Trophoblast cell (in vitro differentiated cells and primary cell): Measurements from ENCODE around the gene C3orf33.

Experiments
- DNase-seq, 2 donors: peaks; one replicate each; pipeline ENCODE4 v3.0.0-alpha.2; 2016
- H2AFZ ChIP-seq: 2 replicates; pipeline ENCODE4 v1.6.1; 2013; ENCODE audit warnings: low read length, moderate library complexity, mild to moderate bottlenecking; ENCODE audit not compliant: insufficient read depth, poor library complexity
- H2AK5ac ChIP-seq: 2 replicates; pipeline ENCODE4 v1.6.1; 2013; ENCODE audit warnings: mild to moderate bottlenecking, low read length
- H2BK120ac ChIP-seq: 2 replicates; pipeline ENCODE4 v1.6.1; 2013; ENCODE audit warnings: low read length, mild to moderate bottlenecking, moderate library complexity; ENCODE audit not compliant: insufficient read depth, poor library complexity
- H2BK12ac ChIP-seq: 2 replicates; pipeline ENCODE4 v1.6.1; 2013; ENCODE audit warnings: mild to moderate bottlenecking, low read length, moderate library complexity
- H2BK5ac ChIP-seq: 2 replicates; pipeline ENCODE4 v1.6.1; 2013; ENCODE audit warnings: low read length, low read depth, moderate library complexity, mild to moderate bottlenecking; ENCODE audit not compliant: poor library complexity
- H3K14ac ChIP-seq: 2 replicates; pipeline ENCODE4 v1.6.1; 2013; ENCODE audit warnings: mild to moderate bottlenecking, low read length
- H3K18ac ChIP-seq: 2 replicates; pipeline ENCODE4 v1.6.1; 2013; ENCODE audit warnings: mild to moderate bottlenecking, low read length
- H3K23ac ChIP-seq: 2 replicates; pipeline ENCODE4 v1.6.1; 2013; ENCODE audit warnings: low read length
- H3K27ac ChIP-seq: 2 replicates; pipeline ENCODE4 v1.5.1; 2013; ENCODE audit warnings: low read depth, mild to moderate bottlenecking, inconsistent platforms, low read length, moderate library complexity
- H3K27me3 ChIP-seq: 2 replicates; pipeline ENCODE4 v1.6.1; 2013; ENCODE audit warnings: inconsistent platforms, mild to moderate bottlenecking, low read length, moderate library complexity; ENCODE audit not compliant: insufficient read depth
- H3K36me3 ChIP-seq, 2 experiments: 1 replicate in 1 of 2; 2 replicates in 1 of 2; pipeline ENCODE4 v1.6.1; 2013; ENCODE audit warnings: low read length in 2 of 2, mild to moderate bottlenecking in 2 of 2, moderate library complexity in 1 of 2; ENCODE audit not compliant: insufficient read depth in 2 of 2, control insufficient read depth in 1 of 2
- H3K4ac ChIP-seq: 2 replicates; pipeline ENCODE4 v1.6.1; 2013; ENCODE audit warnings: low read depth, mild to moderate bottlenecking, low read length, moderate library complexity
- H3K4me1 ChIP-seq, 2 experiments: 1 replicate in 1 of 2; 2 replicates in 1 of 2; pipeline ENCODE4 v1.6.1; 2013; ENCODE audit warnings: low read length in 2 of 2, mild to moderate bottlenecking in 2 of 2, moderate library complexity in 1 of 2; ENCODE audit not compliant: insufficient read depth in 2 of 2, control insufficient read depth in 1 of 2
- H3K4me2 ChIP-seq: 2 replicates; pipeline ENCODE4 v1.6.1; 2013; ENCODE audit warnings: inconsistent platforms, mild to moderate bottlenecking, low read length, moderate library complexity
- H3K4me3 ChIP-seq: 2 replicates; pipeline ENCODE4 v1.5.1; 2013; ENCODE audit warnings: mild to moderate bottlenecking, low read depth, low read length, inconsistent platforms
- H3K79me1 ChIP-seq: one replicate; pipeline ENCODE4 v1.6.1; 2013; ENCODE audit warnings: low read length
- H3K79me2 ChIP-seq: 2 replicates; pipeline ENCODE4 v1.6.1; 2013; ENCODE audit warnings: low read length, mild to moderate bottlenecking; ENCODE audit not compliant: control insufficient read depth, insufficient read depth, poor library complexity
- H3K9ac ChIP-seq: 2 replicates; pipeline ENCODE4 v1.6.1; 2013; ENCODE audit warnings: mild to moderate bottlenecking, low read length
- H3K9me3 ChIP-seq: 2 replicates; pipeline ENCODE4 v1.6.1; 2013; ENCODE audit warnings: low read depth, mild to moderate bottlenecking, control low read depth, inconsistent platforms, low read length; ENCODE audit not compliant: insufficient read depth
- H4K12ac ChIP-seq: 2 replicates; pipeline ENCODE4 v1.6.1; 2013; ENCODE audit warnings: low read depth, mild to moderate bottlenecking, low read length, moderate library complexity
- H4K8ac ChIP-seq: 2 replicates; pipeline ENCODE4 v1.6.1; 2013; ENCODE audit warnings: low read depth, mild to moderate bottlenecking, low read length, moderate library complexity
- H4K91ac ChIP-seq: one replicate; pipeline ENCODE4 v1.6.1; 2013; ENCODE audit warnings: low read depth, mild to moderate bottlenecking, low read length, moderate library complexity
- WGBS: extraction: QIAGEN DNeasy Blood & Tissue Kit; methylation state at CpG from one replicate; pipeline ENCODE4 v1.1.7; 2013; ENCODE audit warnings: missing lambda C conversion rate; ENCODE audit not compliant: insufficient read length, insufficient coverage; ENCODE audit errors: extremely low coverage; 5-methylcytosine and 5-hydroxymethylcytosine counted together

Gene C3orf33

DNA sequence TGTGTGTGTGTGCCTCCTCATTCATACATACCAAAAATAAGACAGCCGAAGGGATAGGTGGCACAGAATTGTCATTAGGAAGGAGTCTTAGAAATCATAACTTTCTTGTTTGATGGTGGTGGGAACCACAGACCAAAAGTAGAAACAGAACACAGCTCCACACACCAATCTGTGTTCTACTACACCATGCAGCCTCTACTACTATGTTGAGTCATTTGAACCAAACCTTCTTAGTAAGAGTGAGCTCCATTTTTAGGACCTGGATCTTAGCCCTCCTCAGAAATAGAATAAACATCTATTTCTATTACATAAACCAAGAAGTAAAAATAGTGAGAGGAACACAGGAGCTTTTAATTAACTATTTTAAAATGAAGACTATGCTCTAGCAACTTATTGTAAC lies 33.3 kb downstream of the C3orf33 start:
- Histone ChIP-seq H3K79me1 (no peaks in the 10 kb centered on the region), H2BK5ac (no peak overlapping the region), H3K27ac (no peak overlapping the region), H4K8ac (no peak overlapping the region), H4K12ac (no peak overlapping the region), H3K27me3 (no peaks in the 10 kb centered on the region), H2BK12ac (no peak overlapping the region), H2BK120ac (no peak overlapping the region), H3K36me3 (no peaks in the 10 kb centered on the region), H2AK5ac (no peak overlapping the region), H3K4me3 (no peak overlapping the region), H2AFZ (no peak overlapping the region), H3K18ac (no peak overlapping the region), H3K79me2 (no peaks in the 10 kb centered on the region), H3K9ac (no peak overlapping the region), H3K23ac (no peak overlapping the region), H4K91ac (no peak overlapping the region), H3K9me3 (peaks cover 6% of the 10 kb centered on the region), H3K4ac (no peak overlapping the region), H3K4me1 (no peaks in the 10 kb centered on the region), H3K4me2 (no peak overlapping the region), H3K14ac (no peak overlapping the region)
- whole genome bisulfite sequencing: no CpG with 5 or more reads among the region's 1 CpG
- no peak for DNase-seq

DNA sequence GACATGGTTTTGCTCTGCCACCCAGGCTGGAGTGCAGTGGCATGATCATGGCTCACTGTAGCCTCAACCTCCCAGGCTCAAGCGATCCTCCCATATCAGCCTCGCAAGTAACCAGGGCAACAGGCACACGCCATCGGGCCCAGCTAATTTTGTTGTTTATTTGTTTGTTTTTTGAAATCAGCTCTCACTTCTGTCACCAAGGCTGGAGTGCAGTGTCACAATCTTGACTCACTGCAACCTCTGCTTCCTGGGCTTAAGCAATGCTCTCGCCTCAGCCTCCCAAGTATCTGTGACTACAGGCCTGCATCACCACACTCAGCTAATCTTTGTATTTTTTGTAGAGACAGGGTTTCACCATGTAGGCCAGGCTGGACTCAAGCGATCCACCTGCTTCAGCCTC lies 35.0 kb downstream of the C3orf33 start:
- peaks cover 6% of the 10 kb centered on the region for H3K9me3 ChIP-seq
- no peaks in the 10 kb centered on the region for H3K4me1 ChIP-seq
- H2BK5ac ChIP-seq: no peak overlapping the region
- no peaks in the 10 kb centered on the region for H3K79me1 ChIP-seq
- H4K12ac ChIP-seq: no peak overlapping the region
- no peak overlapping the region for H3K4me3 ChIP-seq
- H3K79me2 ChIP-seq: no peaks in the 10 kb centered on the region
- H2BK120ac ChIP-seq: no peak overlapping the region
- no peak overlapping the region for H3K18ac ChIP-seq
- H4K91ac ChIP-seq: no peak overlapping the region
- no peak overlapping the region for H2BK12ac ChIP-seq
- H3K4me2 ChIP-seq: no peak overlapping the region
- no peak overlapping the region for H3K9ac ChIP-seq
- DNase-seq: peak; percentile 61 to 80
- H3K14ac ChIP-seq: no peak overlapping the region
- no peaks in the 10 kb centered on the region for H3K27me3 ChIP-seq
- no peak overlapping the region for H2AFZ ChIP-seq
- no peak overlapping the region for H2AK5ac ChIP-seq
- H3K23ac ChIP-seq: no peak overlapping the region
- H3K27ac ChIP-seq: no peak overlapping the region
- H3K4ac ChIP-seq: no peak overlapping the region
- no CpG with 5 or more reads among the region's 6 CpGs for WGBS
- no peak overlapping the region for H4K8ac ChIP-seq
- no peaks in the 10 kb centered on the region for H3K36me3 ChIP-seq

DNA sequence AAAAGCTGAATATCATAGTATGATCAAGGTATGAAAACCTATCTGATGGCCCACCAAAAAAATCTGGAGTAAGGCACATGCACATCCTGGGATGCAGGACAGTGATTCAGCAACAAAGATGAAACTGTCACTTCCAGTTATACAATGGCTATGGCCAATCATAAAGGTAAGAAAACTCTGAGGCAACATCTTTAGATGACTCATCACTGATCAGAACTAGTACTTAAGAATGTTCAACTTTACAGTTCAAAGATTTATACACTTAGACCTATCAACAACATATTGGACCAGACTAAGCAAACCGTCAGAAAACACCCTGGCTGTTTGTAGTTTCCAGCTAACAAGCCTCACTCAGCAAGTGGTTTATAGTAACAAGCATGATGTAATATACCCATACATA lies 39.9 kb downstream of the C3orf33 start:
- Histone ChIP-seq H2BK12ac (no peak overlapping the region), H3K18ac (no peak overlapping the region), H4K8ac (no peak overlapping the region), H4K12ac (no peak overlapping the region), H3K4me3 (no peak overlapping the region), H3K27me3 (no peaks in the 10 kb centered on the region), H3K9me3 (peaks cover 6% of the 10 kb centered on the region), H4K91ac (no peak overlapping the region), H3K36me3 (no peaks in the 10 kb centered on the region), H3K79me1 (no peaks in the 10 kb centered on the region), H2AK5ac (no peak overlapping the region), H3K79me2 (no peaks in the 10 kb centered on the region), H3K27ac (no peak overlapping the region), H2BK5ac (no peak overlapping the region), H3K4me1 (no peaks in the 10 kb centered on the region), H3K23ac (no peak overlapping the region), H2AFZ (no peak overlapping the region), H3K14ac (no peak overlapping the region), H3K4me2 (no peak overlapping the region), H2BK120ac (no peak overlapping the region), H3K4ac (no peak overlapping the region), H3K9ac (no peak overlapping the region)
- no CpG with 5 or more reads among the region's 1 CpG for WGBS
- no peak for DNase-seq

DNA sequence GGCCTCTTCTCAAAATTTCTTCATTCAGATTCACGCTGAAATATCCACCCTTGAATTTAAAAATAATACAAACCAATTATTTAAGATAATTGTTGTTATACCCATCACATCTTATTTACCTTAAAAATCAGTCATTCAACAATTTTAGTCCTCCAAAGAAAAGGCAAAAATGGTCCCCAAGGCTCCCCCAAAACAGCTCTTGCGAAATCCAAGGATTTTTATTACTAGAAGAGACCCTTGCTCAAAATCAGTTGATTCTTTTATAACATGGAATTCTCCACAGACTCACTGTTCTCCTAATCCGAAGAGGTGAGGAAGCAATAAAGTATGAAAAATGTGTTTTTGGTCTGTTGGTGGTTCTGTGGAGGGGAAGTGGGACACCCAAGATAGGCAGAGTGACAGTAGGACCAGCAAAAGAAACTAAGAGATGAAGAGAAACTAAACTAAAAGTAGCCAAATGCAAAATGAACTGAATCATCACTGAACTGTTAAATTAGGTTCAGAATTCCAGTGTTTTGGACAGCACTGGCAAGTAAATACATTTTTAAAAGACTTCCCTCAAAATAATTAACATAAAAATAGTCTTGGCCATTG lies 42.1 kb downstream of the C3orf33 start:
- no peak overlapping the region for H2BK120ac ChIP-seq
- no peak overlapping the region for H2BK5ac ChIP-seq
- DNase-seq: no peak
- no peak overlapping the region for H3K23ac ChIP-seq
- no peaks in the 10 kb centered on the region for H3K4me1 ChIP-seq
- no peaks in the 10 kb centered on the region for H3K27me3 ChIP-seq
- no peak overlapping the region for H4K91ac ChIP-seq
- H4K12ac ChIP-seq: no peak overlapping the region
- H3K14ac ChIP-seq: no peak overlapping the region
- no peak overlapping the region for H3K4me3 ChIP-seq
- H3K18ac ChIP-seq: no peak overlapping the region
- no peak overlapping the region for H2BK12ac ChIP-seq
- H3K4ac ChIP-seq: no peak overlapping the region
- H3K36me3 ChIP-seq: no peaks in the 10 kb centered on the region
- H3K9me3 ChIP-seq: no peaks in the 10 kb centered on the region
- H4K8ac ChIP-seq: no peak overlapping the region
- H3K9ac ChIP-seq: no peak overlapping the region
- H2AK5ac ChIP-seq: no peak overlapping the region
- no peaks in the 10 kb centered on the region for H3K79me2 ChIP-seq
- H3K4me2 ChIP-seq: no peak overlapping the region
- no peak overlapping the region for H3K27ac ChIP-seq
- WGBS: no CpG with 5 or more reads among the region's 3 CpGs
- no peak overlapping the region for H2AFZ ChIP-seq
- no peaks in the 10 kb centered on the region for H3K79me1 ChIP-seq
